ENCODE measurements around the gene ZNF562.

ZNF562 gene

GRCh38 chr19:9641810-9642209 lies 33.1 kb downstream of the ZNF562 start:
- no peak for DNase-seq

GRCh38 chr19:9640956-9641355 lies 33.9 kb downstream of the ZNF562 start:
- DNase-seq = no peak

GRCh38 chr19:9636018-9636417 lies 38.9 kb downstream of the ZNF562 start:
- no peak for DNase-seq

GRCh38 chr19:9627856-9628255 lies 47.0 kb downstream of the ZNF562 start:
- no peak for DNase-seq

GRCh38 chr19:9622531-9622930 lies 52.4 kb downstream of the ZNF562 start:
- no peak for DNase-seq

GRCh38 chr19:9621156-9622037 lies 53.5 kb downstream of the ZNF562 start, which contains the start of gene ZNF561:
Gene ZNF561 (minus strand): TSS chr19:9621232. CDS start chr19:9619456, 1,776 bp downstream.
- peak; percentile 92 for DNase-seq

GRCh38 chr19:9620842-9621155 lies 54.1 kb downstream of the ZNF562 start:
- no peak for DNase-seq

- no peak for DNase-seq
Measured at GRCh38 chr19:9615844-9616243, 59.1 kb downstream of the ZNF562 start.

GRCh38 chr19:9610484-9611113 lies 64.3 kb downstream of the ZNF562 start:
- no peak for DNase-seq

- DNase-seq = no peak
Measured at GRCh38 chr19:9608912-9609311, 66.0 kb downstream of the ZNF562 start.

GRCh38 chr19:9597027-9597426 lies 77.9 kb downstream of the ZNF562 start:
- DNase-seq = no peak

Measured in stimulated activated CD8-positive, alpha-beta memory T cell treated with anti-CD3 and anti-CD28 coated beads, Interleukin-4, amount 100 ng/mL, for 48 hours (primary cell).